ENCODE results near the gene NOXO1. TPM values are rescaled to one million over a fixed set of nuclear protein-coding genes. Genes with fewer than 3 reads are reported as not detected.
A peak's percentile ranks its signal among the peaks of the same experiment; 100 is the strongest.

NOXO1 gene
- total and polyA plus RNA-seq, 9 of the 15 experiments (the other 6 are each of a cell fraction or from before 2014, with no cell fraction given), result not detected

GRCh38 chr16:1964506-1965395 lies 16.5 kb downstream of the NOXO1 start, which contains the start of gene RPS2 (continued):
- TF ChIP-seq SFPQ (IDR thresholded peaks at IDR 0.05; ENCODE audit: low read depth, low read length) (no peak), MTA3 (IDR thresholded peaks at IDR 0.05; ENCODE audit: borderline replicate concordance) (peak; percentile 99), HOXB6 (CRISPR knock-in tag; IDR thresholded peaks at IDR 0.05; ENCODE audit: borderline replicate concordance) (no peak), RFX1 (IDR thresholded peaks at IDR 0.05) (no peak), NEUROD1 (IDR thresholded peaks at IDR 0.05; ENCODE audit: borderline replicate concordance, low read depth, low read length, partially characterized antibody) (peak; percentile 75), STAG1 (CRISPR knock-in tag; IDR thresholded peaks at IDR 0.05; ENCODE audit: borderline replicate concordance) (no peak), BCL6 (CRISPR knock-in tag; IDR thresholded peaks at IDR 0.05) (no peak), ZFP36 (IDR thresholded peaks at IDR 0.05; ENCODE audit: low read depth, low read length, partially characterized antibody) (no peak), ZNF3 (CRISPR knock-in tag; IDR thresholded peaks at IDR 0.05) (no peak), RBM22 (IDR thresholded peaks at IDR 0.05; ENCODE audit: low read depth, low read length, poor library complexity, severe bottlenecking) (peak; percentile 97), IFI16 (CRISPR knock-in tag; IDR thresholded peaks at IDR 0.05) (no peak), TEAD4 (IDR thresholded peaks at IDR 0.05; ENCODE audit: low read length) (peak; percentile 29; the same call in 1 of the 2 replicates), TEAD4 (CRISPR knock-in tag; IDR thresholded peaks at IDR 0.05; ENCODE audit: borderline replicate concordance) (no peak), ESRRA (IDR thresholded peaks at IDR 0.05; ENCODE audit: borderline replicate concordance, low read depth) (peak; percentile 42; the same call in 1 of the 2 replicates), THRAP3 (IDR thresholded peaks at IDR 0.05; ENCODE audit: borderline replicate concordance) (no peak), IRF9 (tag; IDR thresholded peaks at IDR 0.05) (no peak), FOXM1 (IDR thresholded peaks at IDR 0.05; ENCODE audit: low read depth) (no peak; the same call in 1 of the 2 replicates), FOXM1 (CRISPR knock-in tag; IDR thresholded peaks at IDR 0.05; ENCODE audit: low read depth) (no peak; the same call in 1 of the 2 replicates), ZNF24 (IDR thresholded peaks at IDR 0.05) (no peak), SMARCA5 (IDR thresholded peaks at IDR 0.05) (no peak), TCF15 (CRISPR knock-in tag; IDR thresholded peaks at IDR 0.05) (no peak), PHF20 (IDR thresholded peaks at IDR 0.05; ENCODE audit: partially characterized antibody) (peak; percentile 88), RBM14 (IDR thresholded peaks at IDR 0.05; ENCODE audit: borderline replicate concordance, insufficient read depth, low read depth, low read length) (peak; percentile 96; the same call in 1 of the 2 replicates), SIN3B (IDR thresholded peaks at IDR 0.05; ENCODE audit: low read depth) (peak; percentile 94), TCF7L2 (IDR thresholded peaks at IDR 0.05; ENCODE audit: low read depth, low read length) (no peak)

All from K562 (cell line).